Lung (tissue), 12 donors: ENCODE measurements around the gene GNA14. TPM values are rescaled to one million over a fixed set of nuclear protein-coding genes. Genes with fewer than 3 reads are reported as not detected.

ENCODE experiments used
- ATAC-seq: fragments of 200-7000 bp; cut with Tn5 transposase; one replicate; pipeline ENCODE4 v1.9.1; 2020; ENCODE audit warnings: moderate number of reproducible peaks; ENCODE audit not compliant: insufficient read depth, low FRiP score
- DNase-seq, 3 donors: peaks; one replicate each; pipeline ENCODE4 v3.0.0-alpha.2; 2013 to 2017
- H3K27ac ChIP-seq, 2 donors: one replicate each; pipeline ENCODE4 v1.5.1; 2013; ENCODE audit warnings: mild to moderate bottlenecking in 2 of 2, moderate library complexity in 2 of 2, control low read depth in 1 of 2, inconsistent platforms in 1 of 2, low read depth in 1 of 2, low read length in 1 of 2
- H3K27me3 ChIP-seq, 3 donors: one replicate each; pipeline ENCODE4 v1.5.1; 2013; ENCODE audit warnings: low read length in 2 of 3; ENCODE audit not compliant: control insufficient read depth in 3 of 3, insufficient read depth in 3 of 3
- H3K36me3 ChIP-seq, 4 donors: one replicate each; pipeline ENCODE4 v1.5.1; 2013; ENCODE audit warnings: low read length in 4 of 4, mild to moderate bottlenecking in 1 of 4, moderate library complexity in 1 of 4; ENCODE audit not compliant: control insufficient read depth in 4 of 4, insufficient read depth in 4 of 4
- H3K4me1 ChIP-seq, 5 donors: one replicate each; pipeline ENCODE4 v1.5.1; 2013; ENCODE audit warnings: low read length in 5 of 5, mild to moderate bottlenecking in 2 of 5, moderate library complexity in 1 of 5; ENCODE audit not compliant: control insufficient read depth in 5 of 5, insufficient read depth in 5 of 5
- H3K4me3 ChIP-seq: one replicate; pipeline ENCODE4 v1.5.1; 2013; ENCODE audit warnings: mild to moderate bottlenecking, control low read depth, moderate library complexity
- H3K9ac ChIP-seq, 2 donors: one replicate each; pipeline ENCODE4 v1.5.1; 2013; ENCODE audit warnings: low read length in 2 of 2, control low read depth in 1 of 2; ENCODE audit not compliant: insufficient read depth in 1 of 2
- H3K9me3 ChIP-seq, 4 donors: one replicate each; pipeline ENCODE4 v1.5.1; 2013; ENCODE audit warnings: low read length in 3 of 4, mild to moderate bottlenecking in 1 of 4, moderate library complexity in 1 of 4; ENCODE audit not compliant: control insufficient read depth in 4 of 4, insufficient read depth in 3 of 4
- CTCF ChIP-seq: IDR thresholded peaks from 2 replicates; pipeline ENCODE4 v1.5.1; 2012; ENCODE audit warnings: mild to moderate bottlenecking; ENCODE audit errors: control extremely low read depth, extremely low read depth
- WGBS, 2 donors: extraction: QIAGEN DNeasy Blood & Tissue Kit; methylation state at CpG; one replicate each; pipeline ENCODE4 v1.1.7; 2013; 5-methylcytosine and 5-hydroxymethylcytosine counted together
- polyA plus RNA-seq, 2 donors: library from polyadenylated mRNA; stranded (reverse); fragments of 200-250 nt; gene quantifications; one replicate each; pipeline ENCODE4 v1.2.1, GENCODE V29; 2013
- total RNA-seq, 2 donors: library from RNA; depleted of rRNA in 1 of 2; stranded (reverse); fragments of >200 nt in 1 of 2; gene quantifications; one replicate each; pipeline ENCODE4 v1.2.1, GENCODE V29; 2014 to 2021
- donor health status: control.
- donor health status: control.
- donor health status: Bipolar disorder and iron deficiency.
- donor health status: healthy.
- donor health status: DM: yes; HTN: yes; CAD: no.

GNA14 gene
- total and polyA plus RNA-seq, 4 donors, result 4.1 to 15.1 (median 11.3) TPM

GRCh38 chr9:77672183-77672582, 24.1 kb upstream of the GNA14 start:
- H3K36me3 ChIP-seq, result no peaks in the 10 kb centered on the region
- WGBS, 2 donors, result 65 to 80% methylated on average over 4 of the region's 4 CpGs
- no peak for DNase-seq
- H3K4me1 ChIP-seq, result peaks cover 0 to 19% (median 7%) of the 10 kb centered on the region in 5 donors
- no peak overlapping the region for H3K27ac ChIP-seq
- ATAC-seq, result no peak
- no peak overlapping the region for H3K9ac ChIP-seq
- no peak overlapping the region for H3K4me3 ChIP-seq
- H3K9me3 ChIP-seq, result no peaks in the 10 kb centered on the region
- H3K27me3 ChIP-seq, result no peaks in the 10 kb centered on the region
- TF ChIP-seq CTCF, result no peak

- no peaks in the 10 kb centered on the region for H3K36me3 ChIP-seq
- no peak for TF ChIP-seq CTCF
- WGBS, 2 donors, result 68 to 86% methylated on average over 1 of the region's 1 CpG
- H3K4me1 ChIP-seq, result peaks cover 0 to 11% (median 3%) of the 10 kb centered on the region in 5 donors
- no peak overlapping the region for H3K9ac ChIP-seq
- ATAC-seq, result no peak
- no peak for DNase-seq
- no peak overlapping the region for H3K27ac ChIP-seq
- H3K27me3 ChIP-seq, result no peaks in the 10 kb centered on the region
- H3K9me3 ChIP-seq, result no peaks in the 10 kb centered on the region
- H3K4me3 ChIP-seq, result no peak overlapping the region
These were observed 19.0 kb upstream of the GNA14 start for GRCh38 chr9:77667151-77667550.

- DNase-seq (peak in 1 of 3 donors; percentile 64), ATAC-seq (no peak)
- H3K4me1 ChIP-seq, result peaks cover 0 to 9% (median 3%) of the 10 kb centered on the region in 5 donors
- no peaks in the 10 kb centered on the region for H3K27me3 ChIP-seq
- H3K4me3 ChIP-seq, result no peak overlapping the region
- TF ChIP-seq CTCF, result no peak
- 42 to 70% methylated on average over 5 of the region's 5 CpGs for WGBS, 2 donors
- H3K9me3 ChIP-seq, result no peaks in the 10 kb centered on the region
- no peak overlapping the region for H3K27ac ChIP-seq
- no peaks in the 10 kb centered on the region for H3K36me3 ChIP-seq
- no peak overlapping the region for H3K9ac ChIP-seq
These were observed 15.6 kb upstream of the GNA14 start for GRCh38 chr9:77663754-77664153.

GRCh38 chr9:77661566-77662085, 13.5 kb upstream of the GNA14 start:
- no peaks in the 10 kb centered on the region for H3K27me3 ChIP-seq
- ATAC-seq, result no peak
- no peak for TF ChIP-seq CTCF
- no peak overlapping the region for H3K4me3 ChIP-seq
- DNase-seq, result no peak
- H3K36me3 ChIP-seq, result no peaks in the 10 kb centered on the region
- H3K27ac ChIP-seq, result no peak overlapping the region
- H3K9me3 ChIP-seq, result no peaks in the 10 kb centered on the region
- 84 to 86% methylated on average over 7 of the region's 7 CpGs for WGBS, 2 donors
- peaks cover 0 to 9% (median under 1%) of the 10 kb centered on the region in 5 donors for H3K4me1 ChIP-seq
- no peak overlapping the region for H3K9ac ChIP-seq
